ENCODE data around the gene BST1.
"Not testable (repeated sequence)": the region's sequence is repeated elsewhere in the genome, so short reads cannot be mapped to it uniquely, and the experiment has no call there.

BST1 gene

DNA sequence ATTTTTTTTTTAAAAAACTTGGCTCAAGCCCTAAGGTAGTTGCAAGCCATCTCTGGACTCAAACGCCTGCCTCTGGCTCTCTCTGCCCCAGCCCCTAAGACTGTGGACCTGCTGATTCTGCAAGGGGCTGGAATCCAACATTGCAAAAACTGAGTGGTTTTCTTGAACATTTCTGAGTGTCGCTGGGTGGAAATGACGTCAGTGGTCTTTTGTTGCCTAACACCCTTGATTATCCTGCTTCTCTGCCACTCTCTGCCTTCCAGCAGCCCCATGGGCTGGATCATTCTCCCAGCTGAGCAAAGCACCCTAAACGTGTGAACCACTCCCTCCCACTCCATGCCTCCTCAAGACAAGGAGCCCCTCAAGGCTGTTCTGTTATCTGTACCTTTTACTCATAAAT, 16.6 kb downstream of the BST1 start:
- DNase-seq (ENCODE audit: low read depth), result no peak
- TF ChIP-seq, protein P1, sequence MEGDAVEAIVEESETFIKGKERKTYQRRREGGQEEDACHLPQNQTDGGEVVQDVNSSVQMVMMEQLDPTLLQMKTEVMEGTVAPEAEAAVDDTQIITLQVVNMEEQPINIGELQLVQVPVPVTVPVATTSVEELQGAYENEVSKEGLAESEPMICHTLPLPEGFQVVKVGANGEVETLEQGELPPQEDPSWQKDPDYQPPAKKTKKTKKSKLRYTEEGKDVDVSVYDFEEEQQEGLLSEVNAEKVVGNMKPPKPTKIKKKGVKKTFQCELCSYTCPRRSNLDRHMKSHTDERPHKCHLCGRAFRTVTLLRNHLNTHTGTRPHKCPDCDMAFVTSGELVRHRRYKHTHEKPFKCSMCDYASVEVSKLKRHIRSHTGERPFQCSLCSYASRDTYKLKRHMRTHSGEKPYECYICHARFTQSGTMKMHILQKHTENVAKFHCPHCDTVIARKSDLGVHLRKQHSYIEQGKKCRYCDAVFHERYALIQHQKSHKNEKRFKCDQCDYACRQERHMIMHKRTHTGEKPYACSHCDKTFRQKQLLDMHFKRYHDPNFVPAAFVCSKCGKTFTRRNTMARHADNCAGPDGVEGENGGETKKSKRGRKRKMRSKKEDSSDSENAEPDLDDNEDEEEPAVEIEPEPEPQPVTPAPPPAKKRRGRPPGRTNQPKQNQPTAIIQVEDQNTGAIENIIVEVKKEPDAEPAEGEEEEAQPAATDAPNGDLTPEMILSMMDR (conservative IDR thresholded peaks at IDR 0.05; ENCODE audit: control insufficient read depth, insufficient read depth, low read depth, low read length), result no peak
- no peak overlapping the region for H3K4me3 ChIP-seq (ENCODE audit: control insufficient read depth, low read depth, low read length)

GRCh38 chr4:15720851-15721250, 18.0 kb downstream of the BST1 start:
- H3K4me3 ChIP-seq (ENCODE audit: control insufficient read depth, low read depth, low read length), result no peak overlapping the region
- TF ChIP-seq, protein P1 (conservative IDR thresholded peaks at IDR 0.05; ENCODE audit: control insufficient read depth, insufficient read depth, low read depth, low read length), result no peak
- DNase-seq (ENCODE audit: low read depth), result no peak

GRCh38 chr4:15725608-15726007, 22.7 kb downstream of the BST1 start:
- no peak overlapping the region for H3K4me3 ChIP-seq (ENCODE audit: control insufficient read depth, low read depth, low read length)
- peak; percentile 16 for DNase-seq (ENCODE audit: low read depth)
- TF ChIP-seq, protein P1 (conservative IDR thresholded peaks at IDR 0.05; ENCODE audit: control insufficient read depth, insufficient read depth, low read depth, low read length), result no peak

DNA sequence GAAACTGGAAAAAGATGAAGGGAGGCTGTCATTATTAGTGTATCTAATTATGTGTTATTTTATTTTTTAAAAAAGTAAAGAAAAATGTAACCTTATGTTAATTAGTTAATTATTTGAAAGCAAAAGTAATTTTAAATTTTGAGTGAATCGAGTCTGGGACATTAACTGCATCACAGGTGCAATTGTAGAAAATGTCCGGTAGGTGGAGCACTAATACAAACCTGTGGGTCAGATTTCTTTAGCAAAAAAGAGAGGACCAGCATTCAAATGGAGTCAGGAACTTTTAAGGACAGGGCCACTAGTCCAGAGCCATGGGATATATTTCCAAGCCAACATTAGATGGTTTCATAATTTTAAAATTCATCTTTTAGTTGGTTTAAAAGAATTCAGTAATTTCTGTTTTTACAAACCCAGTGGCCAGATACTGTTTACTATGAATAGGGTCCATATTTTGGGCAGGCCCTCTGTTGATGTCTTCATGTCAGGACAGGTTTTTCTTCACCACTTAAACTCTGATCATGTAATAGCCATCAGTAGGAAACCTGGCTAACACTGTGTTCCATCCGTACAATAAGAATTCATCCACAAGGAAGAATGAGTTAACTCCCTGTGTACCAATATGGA, 27.2 kb downstream of the BST1 start:
- peak; percentile 54 for DNase-seq (ENCODE audit: low read depth)
- TF ChIP-seq, protein P1 (conservative IDR thresholded peaks at IDR 0.05; ENCODE audit: control insufficient read depth, insufficient read depth, low read depth, low read length), result peak; percentile 87
- no peak overlapping the region for H3K4me3 ChIP-seq (ENCODE audit: control insufficient read depth, low read depth, low read length)

DNA sequence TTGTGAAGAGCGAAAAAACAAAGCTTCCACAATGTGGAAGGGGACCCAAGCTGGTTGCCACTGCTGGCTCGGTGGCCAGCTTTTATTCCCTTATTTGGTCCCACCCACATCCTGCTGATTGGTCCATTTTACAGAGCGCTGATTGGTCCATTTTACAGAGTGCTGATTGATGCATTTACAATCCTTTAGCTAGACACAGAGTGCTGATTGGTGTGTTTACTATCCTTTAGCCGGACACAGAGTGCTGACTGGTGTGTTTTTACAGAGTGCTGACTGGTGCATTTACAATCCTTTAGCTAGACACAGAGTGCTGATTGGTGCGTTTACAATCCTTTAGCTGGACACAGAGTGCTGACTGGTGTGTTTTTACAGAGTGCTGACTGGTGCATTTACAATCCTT, 30.2 kb downstream of the BST1 start:
- DNase-seq (ENCODE audit: low read depth); H3K4me3 ChIP-seq (ENCODE audit: control insufficient read depth, low read depth, low read length): not testable (repeated sequence)

GRCh38 chr4:15735536-15735935, 32.7 kb downstream of the BST1 start:
- TF ChIP-seq, protein P1 (conservative IDR thresholded peaks at IDR 0.05; ENCODE audit: control insufficient read depth, insufficient read depth, low read depth, low read length), result no peak
- H3K4me3 ChIP-seq (ENCODE audit: control insufficient read depth, low read depth, low read length), result no peak overlapping the region
- DNase-seq (ENCODE audit: low read depth), result no peak

- DNase-seq (ENCODE audit: low read depth), result no peak
- TF ChIP-seq, protein P1 (conservative IDR thresholded peaks at IDR 0.05; ENCODE audit: control insufficient read depth, insufficient read depth, low read depth, low read length), result no peak
- H3K4me3 ChIP-seq (ENCODE audit: control insufficient read depth, low read depth, low read length), result no peak overlapping the region
These were observed 33.7 kb downstream of the BST1 start for GRCh38 chr4:15736514-15737050.

Data from fibroblast of mammary gland (primary cell).